Medulla oblongata (tissue), 1 donor: ENCODE measurements around the gene USP24.

Experiments used
- DNase-seq: peaks from one replicate; pipeline ENCODE4 v3.0.0-alpha.2; 2015; ENCODE audit errors: extremely low spot score

USP24 gene

GRCh38 chr1:55070293-55071164, 144.6 kb downstream of the USP24 start:
- no peak for DNase-seq

GRCh38 chr1:55069280-55069679, 145.9 kb downstream of the USP24 start:
- DNase-seq, result no peak

- DNase-seq, result no peak
These were observed 146.5 kb downstream of the USP24 start for GRCh38 chr1:55068638-55069037.

GRCh38 chr1:55067914-55068313, 147.2 kb downstream of the USP24 start:
- DNase-seq, result no peak

GRCh38 chr1:55067022-55067778, 148.0 kb downstream of the USP24 start:
- peak; percentile 94 for DNase-seq

GRCh38 chr1:55065648-55066047, 149.5 kb downstream of the USP24 start:
- DNase-seq, result no peak

- DNase-seq, result peak; percentile 44
These were observed 150.3 kb downstream of the USP24 start for GRCh38 chr1:55064861-55065263.

GRCh38 chr1:55064071-55064581, 151.0 kb downstream of the USP24 start:
- no peak for DNase-seq

- no peak for DNase-seq
These were observed 151.6 kb downstream of the USP24 start for GRCh38 chr1:55063577-55063942.

- DNase-seq, result no peak
These were observed 152.2 kb downstream of the USP24 start for GRCh38 chr1:55062801-55063576.

GRCh38 chr1:55061706-55062321, 153.3 kb downstream of the USP24 start:
- DNase-seq, result no peak

GRCh38 chr1:55061000-55061705, 154.0 kb downstream of the USP24 start:
- no peak for DNase-seq

- DNase-seq, result no peak
These were observed 154.8 kb downstream of the USP24 start for GRCh38 chr1:55060133-55060999.

GRCh38 chr1:55059302-55060132, 155.6 kb downstream of the USP24 start:
- DNase-seq, result no peak

- DNase-seq, result no peak
These were observed 157.2 kb downstream of the USP24 start for GRCh38 chr1:55057956-55058298.

- DNase-seq, result no peak
These were observed 157.8 kb downstream of the USP24 start for GRCh38 chr1:55057270-55057955.

GRCh38 chr1:55056632-55056992, 158.6 kb downstream of the USP24 start:
- no peak for DNase-seq

- no peak for DNase-seq
These were observed 159.1 kb downstream of the USP24 start for GRCh38 chr1:55055951-55056631.
